Naive B cell (primary cell): ENCODE results near the gene TAS2R1. TPM values are rescaled to one million over a fixed set of nuclear protein-coding genes. Genes with fewer than 3 reads are reported as not detected.

ENCODE experiments used
- ATAC-seq, 2 donors: fragments of 150-1000 bp; cut with Tn5 transposase; 2 replicates each; pipeline ENCODE4 v1.10.0; 2021; ENCODE audit warnings: low read depth in 2 of 2, mild to moderate bottlenecking in 2 of 2, moderate library complexity in 2 of 2
- DNase-seq: peaks from one replicate; pipeline ENCODE4 v3.0.0; 2022
- H3K27ac Mint-ChIP-seq, 6 donors: one replicate each; pipeline ENCODE4 v1.8.0; 2020 to 2022; ENCODE audit warnings: mild to moderate bottlenecking in 6 of 6, mixed read lengths in 6 of 6, moderate library complexity in 5 of 6, inconsistent platforms in 2 of 6
- H3K27me3 Mint-ChIP-seq, 3 donors: one replicate each; pipeline ENCODE4 v1.8.0; 2021 to 2022; ENCODE audit warnings: mixed read lengths in 3 of 3, mild to moderate bottlenecking in 1 of 3
- H3K36me3 Mint-ChIP-seq, 2 donors: one replicate each; pipeline ENCODE4 v1.8.0; 2020 to 2022; ENCODE audit warnings: mixed read lengths in 2 of 2, inconsistent platforms in 1 of 2, mild to moderate bottlenecking in 1 of 2
- H3K4me1 Mint-ChIP-seq, 3 donors: one replicate each; pipeline ENCODE4 v1.8.0; 2020 to 2022; ENCODE audit warnings: mixed read lengths in 3 of 3, inconsistent platforms in 1 of 3, mild to moderate bottlenecking in 1 of 3, moderate library complexity in 1 of 3
- H3K4me3 Mint-ChIP-seq, 8 donors: one replicate each; pipeline ENCODE4 v1.8.0; 2020 to 2022; ENCODE audit warnings: mild to moderate bottlenecking in 8 of 8, mixed read lengths in 8 of 8, moderate library complexity in 8 of 8, inconsistent platforms in 2 of 8
- H3K9me3 Mint-ChIP-seq, 7 donors: one replicate each; pipeline ENCODE4 v1.8.0; 2020 to 2022; ENCODE audit warnings: mixed read lengths in 7 of 7, mild to moderate bottlenecking in 5 of 7, inconsistent platforms in 2 of 7, moderate library complexity in 1 of 7
- polyA plus RNA-seq, 6 donors: library from polyadenylated mRNA; unstranded; fragments of 300-500 nt; fragmentation: Illumina TruSeq; gene quantifications; one replicate each; pipeline ENCODE4 v1.2.3, GENCODE V29; 2021; ENCODE audit warnings: low read depth in 6 of 6

TAS2R1 gene
- polyA plus RNA-seq, 6 donors from 2014 or later, result not detected

GRCh38 chr5:9642621-9643020 is 12.5 kb upstream of the TAS2R1 start:
- Mint-ChIP-seq H3K36me3 (peaks cover 0 to 7% of the 10 kb centered on the region in 2 donors), H3K27me3 (no peaks in the 10 kb centered on the region), H3K9me3 (peaks cover 1 to 13% (median 9%) of the 10 kb centered on the region in 7 donors), H3K4me3 (no peak overlapping the region), H3K27ac (no peak overlapping the region), H3K4me1 (no peaks in the 10 kb centered on the region)
- DNase-seq (no peak), ATAC-seq (no peak)

GRCh38 chr5:9641806-9642355 is 11.7 kb upstream of the TAS2R1 start:
- H3K27ac Mint-ChIP-seq, result no peak overlapping the region
- H3K4me1 Mint-ChIP-seq, result no peaks in the 10 kb centered on the region
- H3K4me3 Mint-ChIP-seq, result no peak overlapping the region
- no peak for DNase-seq
- H3K27me3 Mint-ChIP-seq, result no peaks in the 10 kb centered on the region
- peaks cover 0 to 7% of the 10 kb centered on the region in 2 donors for H3K36me3 Mint-ChIP-seq
- peaks cover 1 to 16% (median 11%) of the 10 kb centered on the region in 7 donors for H3K9me3 Mint-ChIP-seq
- no peak for ATAC-seq

- Mint-ChIP-seq H3K4me1 (no peaks in the 10 kb centered on the region), H3K4me3 (no peak overlapping the region), H3K36me3 (no peaks in the 10 kb centered on the region), H3K27ac (no peak overlapping the region), H3K9me3 (peaks cover 12 to 37% (median 16%) of the 10 kb centered on the region in 7 donors), H3K27me3 (no peaks in the 10 kb centered on the region)
- ATAC-seq (no peak), DNase-seq (no peak)
Measured at GRCh38 chr5:9632495-9632894, 2.3 kb upstream of the TAS2R1 start.

- peaks cover 0 to 4% (median 0%) of the 10 kb centered on the region in 3 donors for H3K4me1 Mint-ChIP-seq
- no peak overlapping the region for H3K4me3 Mint-ChIP-seq
- DNase-seq, result no peak
- no peak for ATAC-seq
- H3K27me3 Mint-ChIP-seq, result peaks cover 0 to 3% (median 0%) of the 10 kb centered on the region in 3 donors
- no peaks in the 10 kb centered on the region for H3K36me3 Mint-ChIP-seq
- H3K9me3 Mint-ChIP-seq, result peaks cover 0 to 17% (median 4%) of the 10 kb centered on the region in 7 donors
- H3K27ac Mint-ChIP-seq, result no peak overlapping the region
Measured at GRCh38 chr5:9627541-9627940, 2.6 kb downstream of the TAS2R1 start.

- Mint-ChIP-seq H3K4me1 (peaks cover 0 to 4% (median 0%) of the 10 kb centered on the region in 3 donors), H3K27ac (no peak overlapping the region), H3K36me3 (no peaks in the 10 kb centered on the region), H3K27me3 (peaks cover 0 to 4% (median 0%) of the 10 kb centered on the region in 3 donors), H3K4me3 (no peak overlapping the region), H3K9me3 (peaks cover 0 to 18% (median 4%) of the 10 kb centered on the region in 7 donors)
- ATAC-seq (no peak), DNase-seq (no peak)
Measured at GRCh38 chr5:9626955-9627354, 3.2 kb downstream of the TAS2R1 start.

GRCh38 chr5:9625731-9626130 is 4.4 kb downstream of the TAS2R1 start:
- DNase-seq, result no peak
- H3K27ac Mint-ChIP-seq, result no peak overlapping the region
- H3K9me3 Mint-ChIP-seq, result peaks cover 0 to 18% (median 4%) of the 10 kb centered on the region in 7 donors
- no peak overlapping the region for H3K4me3 Mint-ChIP-seq
- no peak for ATAC-seq
- peaks cover 0 to 4% (median 0%) of the 10 kb centered on the region in 3 donors for H3K27me3 Mint-ChIP-seq
- H3K36me3 Mint-ChIP-seq, result no peaks in the 10 kb centered on the region
- H3K4me1 Mint-ChIP-seq, result peaks cover 0 to 4% (median 0%) of the 10 kb centered on the region in 3 donors

- DNase-seq, result no peak
- Mint-ChIP-seq H3K4me1 (peaks cover 0 to 4% (median 0%) of the 10 kb centered on the region in 3 donors), H3K27me3 (peaks cover 0 to 4% (median 0%) of the 10 kb centered on the region in 3 donors), H3K4me3 (no peak overlapping the region), H3K36me3 (no peaks in the 10 kb centered on the region), H3K27ac (no peak overlapping the region), H3K9me3 (peaks cover 0 to 18% (median 4%) of the 10 kb centered on the region in 7 donors)
- ATAC-seq, result no peak
Measured at GRCh38 chr5:9625286-9625685, 4.9 kb downstream of the TAS2R1 start.

- peaks cover 0 to 13% (median 4%) of the 10 kb centered on the region in 7 donors for H3K9me3 Mint-ChIP-seq
- no peaks in the 10 kb centered on the region for H3K36me3 Mint-ChIP-seq
- no peak overlapping the region for H3K4me3 Mint-ChIP-seq
- H3K27ac Mint-ChIP-seq, result no peak overlapping the region
- DNase-seq (no peak), ATAC-seq (no peak)
- peaks cover 0 to 4% (median 0%) of the 10 kb centered on the region in 3 donors for H3K4me1 Mint-ChIP-seq
- peaks cover 0 to 4% (median 0%) of the 10 kb centered on the region in 3 donors for H3K27me3 Mint-ChIP-seq
Measured at GRCh38 chr5:9624196-9624947, 5.8 kb downstream of the TAS2R1 start.

GRCh38 chr5:9623661-9624060 is 6.5 kb downstream of the TAS2R1 start:
- Mint-ChIP-seq H3K9me3 (peaks cover 0 to 13% (median 4%) of the 10 kb centered on the region in 7 donors), H3K4me1 (peaks cover 0 to 4% (median 0%) of the 10 kb centered on the region in 3 donors), H3K36me3 (no peaks in the 10 kb centered on the region), H3K27ac (no peak overlapping the region), H3K4me3 (no peak overlapping the region), H3K27me3 (peaks cover 0 to 4% (median 0%) of the 10 kb centered on the region in 3 donors)
- ATAC-seq (no peak), DNase-seq (no peak)

- ATAC-seq (no peak), DNase-seq (no peak)
- no peak overlapping the region for H3K27ac Mint-ChIP-seq
- peaks cover 0 to 4% (median 0%) of the 10 kb centered on the region in 3 donors for H3K4me1 Mint-ChIP-seq
- H3K36me3 Mint-ChIP-seq, result no peaks in the 10 kb centered on the region
- peaks cover 0 to 13% (median 4%) of the 10 kb centered on the region in 7 donors for H3K9me3 Mint-ChIP-seq
- H3K27me3 Mint-ChIP-seq, result peaks cover 0 to 4% (median 0%) of the 10 kb centered on the region in 3 donors
- H3K4me3 Mint-ChIP-seq, result no peak overlapping the region
Measured at GRCh38 chr5:9622971-9623421, 7.2 kb downstream of the TAS2R1 start.

GRCh38 chr5:9621379-9621903 is 8.7 kb downstream of the TAS2R1 start:
- H3K4me1 Mint-ChIP-seq, result peaks cover 0 to 4% (median 0%) of the 10 kb centered on the region in 3 donors
- H3K4me3 Mint-ChIP-seq, result no peak overlapping the region
- H3K9me3 Mint-ChIP-seq, result peaks cover 0 to 13% (median 4%) of the 10 kb centered on the region in 7 donors
- no peak for ATAC-seq
- H3K27me3 Mint-ChIP-seq, result peaks cover 0 to 4% (median 0%) of the 10 kb centered on the region in 3 donors
- no peaks in the 10 kb centered on the region for H3K36me3 Mint-ChIP-seq
- no peak overlapping the region for H3K27ac Mint-ChIP-seq
- DNase-seq, result no peak

GRCh38 chr5:9619331-9620092 is 10.6 kb downstream of the TAS2R1 start:
- H3K27ac Mint-ChIP-seq, result no peak overlapping the region
- H3K27me3 Mint-ChIP-seq, result peaks cover 0 to 4% (median 0%) of the 10 kb centered on the region in 3 donors
- no peak for ATAC-seq
- peaks cover 0 to 4% (median 0%) of the 10 kb centered on the region in 3 donors for H3K4me1 Mint-ChIP-seq
- no peaks in the 10 kb centered on the region for H3K36me3 Mint-ChIP-seq
- no peak overlapping the region for H3K4me3 Mint-ChIP-seq
- peaks cover 0 to 18% (median 4%) of the 10 kb centered on the region in 7 donors for H3K9me3 Mint-ChIP-seq
- no peak for DNase-seq
